HK-2 (cell line): ENCODE results near the gene SMIM30.

Source experiments
- DNase-seq: peaks from one replicate; pipeline ENCODE4 v3.0.0-alpha.2; 2018; ENCODE audit not compliant: unreplicated experiment

The SMIM30 gene

GRCh38 chr7:113100121-113100603 lies 18.2 kb downstream of the SMIM30 start:
- DNase-seq: peak; percentile 63

GRCh38 chr7:113099284-113099919 lies 19.0 kb downstream of the SMIM30 start:
- no peak for DNase-seq

- DNase-seq: no peak
Measured at GRCh38 chr7:113094517-113095249, 23.7 kb downstream of the SMIM30 start.

- DNase-seq: no peak
Measured at GRCh38 chr7:113093561-113093960, 24.8 kb downstream of the SMIM30 start.

- no peak for DNase-seq
Measured at GRCh38 chr7:113092762-113093161, 25.6 kb downstream of the SMIM30 start.

GRCh38 chr7:113087071-113087998 lies 31.0 kb downstream of the SMIM30 start:
- DNase-seq: no peak

- DNase-seq: peak; percentile 15
Measured at GRCh38 chr7:113086431-113086888, 31.9 kb downstream of the SMIM30 start, which contains the start of gene GPR85. GPR85 (minus strand) TSS chr7:113086827; CDS start chr7:113084721, 2,106 bp downstream.

GRCh38 chr7:113085781-113086390 lies 32.5 kb downstream of the SMIM30 start:
- no peak for DNase-seq

GRCh38 chr7:113084496-113085172 lies 33.7 kb downstream of the SMIM30 start:
- DNase-seq: no peak

- DNase-seq: no peak
Measured at GRCh38 chr7:113083816-113084495, 34.4 kb downstream of the SMIM30 start.

GRCh38 chr7:113083132-113083815 lies 35.1 kb downstream of the SMIM30 start:
- no peak for DNase-seq

- no peak for DNase-seq
Measured at GRCh38 chr7:113078331-113078730, 40.0 kb downstream of the SMIM30 start.

GRCh38 chr7:113076703-113077102 lies 41.7 kb downstream of the SMIM30 start:
- DNase-seq: no peak

GRCh38 chr7:113071465-113071864 lies 46.9 kb downstream of the SMIM30 start:
- DNase-seq: peak; percentile 5
